K562 (cell line): Measurements from ENCODE around the gene PAH. TPM values are rescaled to one million over a fixed set of nuclear protein-coding genes. Genes with fewer than 3 reads are reported as not detected.

Experiments
- ATAC-seq: fragments of 200-7000 bp; cut with Tn5 transposase; 3 replicates; pipeline ENCODE4 v1.9.1; 2020; ENCODE audit warnings: moderate library complexity
- BruUV-seq: library from RNA; stranded (reverse); fragments of 400-500 nt; replicated peaks from 2 replicates; lab custom pipeline; 2021; lab: Mats Ljungman, UMichigan
- CTCF ChIA-PET: fragments of 300-600 bp; formaldehyde crosslinking; extraction: SDS; loops from one replicate; lab custom pipeline; 2021; ENCODE audit warnings: low intra/inter-chr PET ratio; lab: Yijun Ruan, JAX
- POLR2A ChIA-PET: fragments of 300-600, 350-650 bp; sonication (Branson Sonifier 250); formaldehyde crosslinking; extraction: SDS; loops from one replicate; lab custom pipeline; 2021; ENCODE audit warnings: antibody characterized with exemption, inconsistent platforms; lab: Yijun Ruan, JAX
- DNase-seq, 4 experiments: peaks; one replicate each; pipeline versions ENCODE4 v3.0.0 to v3.0.0-alpha.2; 2011 to 2018; ENCODE audit warnings: low spot score in 3 of 4, mixed read lengths in 3 of 4; ENCODE audit errors: extremely low read depth in 1 of 4
- FAIRE-seq: peaks from 2 replicates; lab custom pipeline; 2011; peaks lifted over from hg19 to GRCh38; lab: Jason Lieb, UNC
- H2AFZ ChIP-seq: 2 replicates; pipeline ENCODE4 v1.6.0; 2011; ENCODE audit warnings: low read depth, low read length, control low read depth, inconsistent platforms
- H3K27ac ChIP-seq: fragments of 200-600 bp; 3 replicates; pipeline ENCODE4 v1.8.0; 2011; ENCODE audit warnings: low read depth, mild to moderate bottlenecking, control low read depth, inconsistent platforms, low read length, moderate library complexity, mixed read lengths; ENCODE audit errors: extremely low read depth
- H3K27me3 ChIP-seq, 2 experiments: fragments of 300-600 bp in 1 of 2; 2 replicates in 1 of 2; 3 replicates in 1 of 2; pipeline versions ENCODE4 v1.6.0 to v1.8.0; 2011; ENCODE audit warnings: inconsistent platforms in 2 of 2, low read length in 2 of 2, mild to moderate bottlenecking in 1 of 2, mixed read lengths in 1 of 2, moderate library complexity in 1 of 2; ENCODE audit not compliant: control insufficient read depth in 2 of 2, insufficient read depth in 2 of 2
- H3K36me3 ChIP-seq: fragments of 300-600 bp; 3 replicates; pipeline ENCODE4 v1.8.0; 2011; ENCODE audit warnings: mild to moderate bottlenecking, low read length, inconsistent platforms; ENCODE audit not compliant: control insufficient read depth, insufficient read depth
- H3K4me1 ChIP-seq, 2 experiments: fragments of 200-600 bp in 1 of 2; replicated peaks in 1 of 2; 2 replicates in 1 of 2; 3 replicates in 1 of 2; pipeline versions ENCODE4 v1.5.1 to v1.8.0; 2011; ENCODE audit warnings: inconsistent platforms in 2 of 2, low read length in 2 of 2, mild to moderate bottlenecking in 1 of 2, mixed read lengths in 1 of 2, moderate library complexity in 1 of 2; ENCODE audit not compliant: control insufficient read depth in 2 of 2, insufficient read depth in 2 of 2
- H3K4me2 ChIP-seq: 2 replicates; pipeline ENCODE4 v1.6.1; 2011; ENCODE audit warnings: low read length, control low read depth, inconsistent platforms, mixed read lengths; ENCODE audit not compliant: insufficient read depth
- H3K4me3 ChIP-seq: fragments of 200-600 bp; sonication (generic), shearing (Covaris generic); 2 replicates; pipeline ENCODE4 v1.5.1; 2016; ENCODE audit warnings: control low read depth, inconsistent platforms
- H3K79me2 ChIP-seq: fragments of 200-600 bp; 3 replicates; pipeline ENCODE4 v1.8.0; 2011; ENCODE audit warnings: low read length, inconsistent platforms; ENCODE audit not compliant: control insufficient read depth, insufficient read depth
- H3K9ac ChIP-seq, 2 experiments: 2 replicates each; pipeline versions ENCODE4 v1.6.0 to v1.6.1; 2011; ENCODE audit warnings: low read depth in 2 of 2, low read length in 2 of 2, control low read depth in 1 of 2, inconsistent platforms in 1 of 2, mild to moderate bottlenecking in 1 of 2, mixed read lengths in 1 of 2; ENCODE audit not compliant: insufficient read depth in 1 of 2
- H3K9me1 ChIP-seq: one replicate; pipeline ENCODE4 v1.6.0; 2011; ENCODE audit warnings: inconsistent platforms, mild to moderate bottlenecking, low read length, moderate library complexity; ENCODE audit not compliant: control insufficient read depth, insufficient read depth
- H3K9me3 ChIP-seq: replicated peaks from 2 replicates; pipeline ENCODE4 v1.5.1; 2011; ENCODE audit warnings: low read depth, low read length, inconsistent platforms; ENCODE audit not compliant: control insufficient read depth, insufficient read depth
- H4K20me1 ChIP-seq: replicated peaks from 2 replicates; pipeline ENCODE4 v1.6.1; 2011; ENCODE audit warnings: low read length, inconsistent platforms, mixed read lengths; ENCODE audit not compliant: control insufficient read depth, insufficient read depth
- CAMTA2 ChIP-seq: fragments of 250-450 bp; sonication (Bioruptor Pico); conservative IDR thresholded peaks from 2 replicates; pipeline ENCODE4 v1.5.1; 2022
- DPF2 ChIP-seq: fragments of 450-650 bp; IDR thresholded peaks from 2 replicates; pipeline ENCODE4 v1.6.1; 2016
- EZH2 ChIP-seq: IDR thresholded peaks from 2 replicates; pipeline ENCODE4 v1.6.1; 2012; ENCODE audit warnings: low read depth, mild to moderate bottlenecking, inconsistent platforms, low read length, borderline replicate concordance
- HNRNPL ChIP-seq: fragments of 200-400 bp; formaldehyde crosslinking; IDR thresholded peaks from 2 replicates; pipeline ENCODE4 v1.6.1; 2017; ENCODE audit warnings: low read depth, mild to moderate bottlenecking, low read length
- HSF4 ChIP-seq: fragments of 250-450 bp; sonication (Bioruptor Pico); IDR thresholded peaks from 2 replicates; pipeline ENCODE4 v2.1.2; 2022; ENCODE audit warnings: mild to moderate bottlenecking, moderate library complexity, borderline replicate concordance
- SREBF1 ChIP-seq: fragments of 150-350 bp; IDR thresholded peaks from 2 replicates; pipeline ENCODE4 v1.6.1; 2014; ENCODE audit warnings: antibody characterized with exemption, low read depth, low read length, borderline replicate concordance
- THRB ChIP-seq: fragments of 450-650 bp; formaldehyde crosslinking; conservative IDR thresholded peaks from 2 replicates; pipeline ENCODE4 v1.4.0; 2022; ENCODE audit warnings: mild to moderate bottlenecking, missing genetic modification characterization
- ZNF174 ChIP-seq: fragments of 250-450 bp; sonication (Bioruptor Pico); IDR thresholded peaks from 2 replicates; pipeline ENCODE4 v1.4.0; 2020; ENCODE audit warnings: mild to moderate bottlenecking
- ZNF717 ChIP-seq: fragments of 250-450 bp; sonication (Bioruptor Pico); IDR thresholded peaks from 2 replicates; pipeline ENCODE4 v1.5.0; 2021
- ZNF766 ChIP-seq: fragments of 200-800 bp; sonication (Bioruptor generic); conservative IDR thresholded peaks from 2 replicates; pipeline ENCODE4 v1.6.1; 2016; ENCODE audit warnings: missing genetic modification characterization, missing compliant biosample characterization
- in situ Hi-C: fragments of 300-500 bp; cut with MboI; formaldehyde crosslinking; loops from 4 replicates; pipeline ENCODE4 v1.15.0; 2018; ENCODE audit warnings: inconsistent platforms, mixed read lengths
- intact Hi-C: fragments of 100-400 bp; cut with micrococcal nuclease; formaldehyde crosslinking; loops from 2 replicates; pipeline ENCODE4 v1.14.2; 2022
- polyA plus RNA-seq, 8 experiments: library from polyadenylated mRNA; depleted of rRNA in 4 of 8; stranded (reverse) in 5 of 8; unstranded in 3 of 8; fragments of >200 nt; fragmentation: Nextera tagmentation in 2 of 8; fragmentation: Illumina TruSeq in 1 of 8; extraction: Ambion mirVana in 2 of 8; extraction: Trizol in 1 of 8; gene quantifications; 2 replicates each; pipeline versions ENCODE4 v1.2.1 to v1.2.3, GENCODE V29; 2011 to 2014; ENCODE audit warnings: inconsistent platforms in 1 of 8, missing spikeins in 1 of 8
- total RNA-seq, 7 experiments: library from RNA; depleted of rRNA in 6 of 7; stranded (reverse); fragments of >200 nt in 6 of 7; fragmentation: Illumina TruSeq in 2 of 7; extraction: Trizol in 2 of 7; gene quantifications; 2 replicates each; pipeline versions ENCODE4 v1.2.1 to v1.2.3, GENCODE V29; 2011 to 2021; ENCODE audit warnings: low replicate concordance in 1 of 7

The PAH gene
- total and polyA plus RNA-seq, 9 of the 15 experiments (the other 6 are each of a cell fraction or from before 2014, with no cell fraction given), result 0.13 to 0.75 (median 0.69) TPM; not detected in 6

DNA sequence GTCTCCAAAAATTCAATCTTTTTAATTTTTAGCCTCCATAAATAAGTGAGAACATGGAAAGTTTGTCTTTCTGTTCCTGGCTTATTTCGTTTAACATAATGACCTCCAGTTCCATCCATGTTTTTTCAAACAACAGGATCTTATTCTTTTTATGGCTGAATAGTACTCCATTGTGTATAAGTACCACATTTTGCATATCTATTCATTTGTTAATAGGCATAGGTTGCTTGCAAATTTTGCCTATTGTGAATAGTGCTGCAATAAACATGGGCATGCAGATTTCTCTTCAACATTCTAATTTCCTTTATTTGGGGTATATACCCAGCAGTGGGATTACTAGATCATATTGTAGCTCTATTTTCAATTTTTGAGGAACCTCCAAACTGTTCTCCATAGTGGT is 16.1 kb upstream of the PAH start (continued):
- TF ChIP-seq ZNF174 (CRISPR knock-in tag), result no peak
- TF ChIP-seq, all 486 proteins: peak for 0

DNA sequence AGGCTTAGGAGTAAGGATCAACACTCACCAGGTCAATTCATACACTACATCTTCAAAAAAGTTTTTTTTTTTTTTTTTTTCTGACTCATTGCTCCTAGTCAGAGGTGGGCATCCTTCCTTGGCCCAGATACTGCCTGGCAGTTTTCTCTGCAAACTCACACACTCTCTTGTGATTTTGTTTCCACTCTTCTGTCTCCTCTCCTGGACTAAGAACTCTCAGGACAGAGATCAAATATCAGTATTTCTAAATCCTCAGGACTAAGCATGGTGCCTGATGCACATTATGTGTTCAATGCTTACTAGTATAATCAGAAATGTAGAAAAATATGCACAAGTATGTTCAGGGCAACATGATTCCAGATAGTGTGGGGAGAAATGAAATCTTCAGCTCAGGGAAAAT is 10.2 kb upstream of the PAH start:
- in situ Hi-C loops, result no loop called here
- no peak for FAIRE-seq

More for the DNA sequence above, 10.2 kb upstream of the PAH start:
- no peak for TF ChIP-seq SREBF1
- TF ChIP-seq THRB (CRISPR knock-in tag), result no peak
- no peak for TF ChIP-seq DPF2
- TF ChIP-seq EZH2, result no peak
- no peak for TF ChIP-seq HSF4
- TF ChIP-seq HNRNPL, result no peak
- no peak for TF ChIP-seq CAMTA2
- no peak for TF ChIP-seq ZNF766
- TF ChIP-seq ZNF717 (CRISPR knock-in tag), result no peak
- Histone ChIP-seq H3K27me3 (no peaks in the 10 kb centered on the region), H3K4me2 (no peak overlapping the region), H3K9me3 (no peaks in the 10 kb centered on the region), H3K79me2 (no peaks in the 10 kb centered on the region), H3K9ac (no peak overlapping the region), H3K9me1 (no peaks in the 10 kb centered on the region), H4K20me1 (no peaks in the 10 kb centered on the region), H3K27ac (no peak overlapping the region), H3K4me1 (no peaks in the 10 kb centered on the region), H3K36me3 (no peaks in the 10 kb centered on the region), H3K4me3 (no peak overlapping the region), H2AFZ (no peak overlapping the region)
- BruUV-seq, result no TSS peak
- no peak for DNase-seq
- ChIA-PET POLR2A (no interaction called here), CTCF (no interaction called here)
- ATAC-seq, result no peak
- intact Hi-C loops, result no loop called here
